ENCODE results near the gene MAU2.

Gene MAU2

GRCh38 chr19:19306191-19306590 is 14.4 kb upstream of the MAU2 start:
- H3K4me3 ChIP-seq (ENCODE audit: low read depth, low read length), result no peak overlapping the region
- TF ChIP-seq CTCF (IDR thresholded peaks at IDR 0.05; ENCODE audit: low read depth, low read length), result no peak

GRCh38 chr19:19308373-19308772 is 12.3 kb upstream of the MAU2 start:
- H3K4me3 ChIP-seq (ENCODE audit: low read depth, low read length), result no peak overlapping the region
- no peak for TF ChIP-seq CTCF (IDR thresholded peaks at IDR 0.05; ENCODE audit: low read depth, low read length)

- H3K4me3 ChIP-seq (ENCODE audit: low read depth, low read length), result no peak overlapping the region
- TF ChIP-seq CTCF (IDR thresholded peaks at IDR 0.05; ENCODE audit: low read depth, low read length), result no peak
Measured at GRCh38 chr19:19315444-19315843, 5.2 kb upstream of the MAU2 start.

- no peak for TF ChIP-seq CTCF (IDR thresholded peaks at IDR 0.05; ENCODE audit: low read depth, low read length)
Measured at GRCh38 chr19:19316082-19316481, 4.5 kb upstream of the MAU2 start.

GRCh38 chr19:19319732-19320360 is 783 bp upstream of the MAU2 start:
- H3K4me3 ChIP-seq (ENCODE audit: low read depth, low read length), result peak overlapping the region; percentile 84
- no peak for TF ChIP-seq CTCF (IDR thresholded peaks at IDR 0.05; ENCODE audit: low read depth, low read length)

More at GRCh38 chr19:19316082-19316481, 4.5 kb upstream of the MAU2 start:
- no peak overlapping the region for H3K4me3 ChIP-seq (ENCODE audit: low read depth, low read length)

- no peak for TF ChIP-seq CTCF (IDR thresholded peaks at IDR 0.05; ENCODE audit: low read depth, low read length)
Measured at GRCh38 chr19:19321141-19321577, 530 bp downstream of the MAU2 start.

GRCh38 chr19:19324059-19324770 is 3.6 kb downstream of the MAU2 start:
- TF ChIP-seq CTCF (IDR thresholded peaks at IDR 0.05; ENCODE audit: low read depth, low read length), result no peak
- no peak overlapping the region for H3K4me3 ChIP-seq (ENCODE audit: low read depth, low read length)

More at GRCh38 chr19:19321141-19321577, 530 bp downstream of the MAU2 start:
- H3K4me3 ChIP-seq (ENCODE audit: low read depth, low read length), result peak overlapping the region; percentile 84

All from WI38 (cell line).